Stimulated activated CD4-positive, alpha-beta T cell treated with anti-CD3 and anti-CD28 coated beads, Interleukin-2, amount 100 ng/mL, for 48 hours (primary cell): Measurements from ENCODE around the gene ABCE1.

Experiments
- DNase-seq, 2 donors: peaks; one replicate each; pipeline ENCODE4 v3.0.0-alpha.2; 2020

The ABCE1 gene

DNA sequence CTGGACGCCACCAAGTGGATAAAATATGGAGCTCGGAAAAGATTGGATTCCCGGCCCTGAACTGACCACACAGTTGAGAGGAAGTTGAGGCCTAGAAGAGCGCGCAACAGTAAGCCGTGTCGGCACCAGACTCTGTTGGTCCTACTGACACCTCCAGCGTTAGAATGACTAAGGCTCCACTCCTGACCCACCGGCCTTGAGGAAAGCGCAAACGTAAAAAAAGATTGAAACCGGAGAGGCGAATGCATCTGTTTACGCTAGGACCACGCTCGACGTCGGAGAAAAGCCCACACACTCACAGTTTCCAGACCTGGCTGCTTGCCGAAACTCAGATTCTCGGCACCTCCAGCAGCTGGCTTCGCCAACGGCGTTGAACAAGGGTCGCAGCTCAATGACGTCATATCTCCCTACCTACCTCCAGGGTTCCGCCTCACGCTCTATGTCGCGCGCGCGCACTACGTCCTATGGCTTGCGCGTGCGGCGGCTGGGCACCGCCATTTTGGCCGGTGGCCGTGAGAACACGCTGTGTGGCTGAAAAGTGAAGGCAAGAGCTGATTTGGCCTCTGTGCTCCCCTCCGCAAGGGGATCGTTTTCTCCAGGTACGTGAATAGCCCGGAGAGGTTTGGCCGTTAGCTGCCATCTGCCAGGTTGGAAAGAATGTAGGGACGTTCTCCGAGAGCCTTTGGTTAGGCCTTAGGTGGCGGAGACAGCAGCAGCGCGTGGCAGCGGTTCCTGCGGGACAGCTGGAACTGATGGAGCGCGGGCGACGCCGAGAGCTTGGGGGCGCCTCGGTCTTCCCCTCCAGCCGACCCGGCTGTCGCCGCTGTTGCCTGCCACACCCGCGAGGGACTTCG lies at the start of gene ABCE1, which contains the start of gene ANAPC10:
Gene ABCE1 (plus strand): TSS at position 491 of the 854 bp plus-strand sequence. CDS start 6,102 bp downstream, outside the sequence.
Gene ANAPC10 (minus strand): TSS at position 376 of the 854 bp plus-strand sequence. CDS start 2,097 bp downstream, outside the sequence.
- DNase-seq, result peak; percentile 93 to 95

DNA sequence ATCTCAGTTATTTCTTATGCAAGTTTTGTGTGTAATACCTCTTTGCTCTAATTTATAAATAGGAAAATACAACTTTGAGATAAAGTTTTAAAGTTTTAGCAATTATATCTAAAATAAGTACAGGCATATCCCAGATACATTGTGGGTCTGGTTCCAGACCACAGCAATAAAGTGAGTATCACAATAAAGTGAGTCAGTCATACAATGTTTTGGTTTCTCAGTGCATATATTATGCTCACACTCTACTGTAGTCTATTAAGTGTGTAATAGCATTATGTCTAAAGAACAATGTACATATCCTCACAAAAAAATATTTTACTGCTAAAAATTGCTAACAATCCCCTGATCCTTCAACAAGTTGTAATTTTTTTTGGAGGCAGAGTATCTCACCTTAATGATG lies 49.3 kb upstream of the ABCE1 start:
- DNase-seq, result no peak

DNA sequence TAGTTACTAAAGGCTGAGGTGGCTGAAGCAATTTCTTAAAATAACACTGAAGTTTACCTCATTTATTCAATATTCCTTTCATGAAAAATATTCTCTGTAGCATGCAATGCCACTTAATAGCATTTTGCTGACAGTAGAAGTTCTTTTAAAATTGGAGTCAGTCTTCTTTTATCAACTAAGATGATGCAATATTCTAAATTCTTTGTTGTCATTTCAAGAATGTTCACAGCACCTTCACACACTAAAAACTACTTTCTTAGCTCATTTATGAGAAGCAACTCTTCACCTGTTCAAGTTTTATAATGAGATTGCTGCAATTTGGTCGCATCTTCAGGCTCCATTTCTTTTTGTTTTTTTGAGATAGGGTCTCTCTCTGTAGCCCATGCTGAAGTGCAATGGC lies 48.9 kb upstream of the ABCE1 start:
- DNase-seq, result no peak

DNA sequence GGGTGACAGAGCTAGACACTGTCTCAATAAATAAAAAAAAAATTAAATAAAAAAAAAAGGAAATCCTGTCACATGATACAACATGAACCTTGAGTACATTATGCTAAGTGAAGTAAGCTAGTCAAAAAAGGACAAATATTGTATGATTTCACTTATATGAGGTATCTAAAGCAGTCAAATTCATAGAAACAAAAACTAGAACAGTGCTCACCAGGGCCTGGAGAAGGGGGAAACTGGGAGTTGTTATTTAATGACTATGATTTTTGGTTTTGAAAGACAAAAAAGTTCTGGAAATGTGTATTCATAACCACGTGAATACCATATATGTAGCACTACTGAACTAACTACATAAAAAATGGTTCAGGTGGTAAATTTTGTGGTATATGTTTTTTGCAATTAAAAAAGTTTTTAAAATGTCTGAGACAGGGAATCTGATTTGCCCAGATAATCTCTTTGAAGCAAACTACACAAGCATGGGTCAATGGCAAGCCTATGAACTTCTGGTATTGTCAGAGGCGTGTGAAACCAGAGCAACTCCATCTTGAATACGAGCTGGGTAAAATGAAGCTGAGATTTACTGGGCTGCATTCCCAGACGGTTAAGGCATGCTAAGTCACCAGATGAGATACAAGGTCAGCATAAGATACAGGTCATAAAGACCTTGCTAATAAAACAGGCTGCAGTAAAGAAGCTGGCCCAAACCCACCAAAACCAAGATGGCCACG lies 42.4 kb upstream of the ABCE1 start:
- no peak for DNase-seq

DNA sequence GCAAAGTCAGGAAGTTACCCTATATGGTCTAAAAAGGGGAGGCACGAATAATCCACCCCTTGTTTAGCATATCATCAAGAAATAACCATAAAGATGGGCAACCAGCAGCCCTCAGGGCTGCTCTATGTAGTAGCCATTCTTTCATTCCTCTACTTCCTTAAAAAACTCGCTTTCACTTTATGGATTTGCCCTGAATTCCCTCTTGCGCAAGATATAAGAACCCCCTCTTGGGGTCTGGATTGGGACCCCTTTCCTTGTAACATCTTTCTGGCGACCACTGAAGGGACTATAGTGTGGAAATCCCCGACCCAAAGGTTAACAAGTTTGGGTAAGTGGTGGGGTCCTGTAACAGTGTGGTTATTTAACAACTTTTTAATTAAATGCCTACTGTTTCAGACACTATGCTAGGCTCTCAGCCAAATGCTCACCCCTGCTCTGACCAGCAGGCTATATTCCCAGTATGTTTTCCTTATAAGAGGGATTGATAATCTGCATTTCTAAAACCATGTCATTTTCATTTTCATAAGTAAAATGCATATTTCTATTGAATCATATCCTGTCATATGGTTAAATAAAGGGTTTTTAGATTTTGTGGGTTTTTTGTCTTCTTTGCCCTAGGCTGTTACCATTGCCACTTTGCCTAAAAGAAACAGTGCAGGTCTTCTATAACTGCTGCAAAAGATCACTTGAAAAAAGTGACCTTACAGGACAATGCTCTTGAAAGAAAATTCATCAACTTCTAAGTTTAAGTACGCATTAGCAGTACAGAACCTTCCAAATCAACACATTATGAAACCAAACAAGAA lies 41.6 kb upstream of the ABCE1 start:
- no peak for DNase-seq

DNA sequence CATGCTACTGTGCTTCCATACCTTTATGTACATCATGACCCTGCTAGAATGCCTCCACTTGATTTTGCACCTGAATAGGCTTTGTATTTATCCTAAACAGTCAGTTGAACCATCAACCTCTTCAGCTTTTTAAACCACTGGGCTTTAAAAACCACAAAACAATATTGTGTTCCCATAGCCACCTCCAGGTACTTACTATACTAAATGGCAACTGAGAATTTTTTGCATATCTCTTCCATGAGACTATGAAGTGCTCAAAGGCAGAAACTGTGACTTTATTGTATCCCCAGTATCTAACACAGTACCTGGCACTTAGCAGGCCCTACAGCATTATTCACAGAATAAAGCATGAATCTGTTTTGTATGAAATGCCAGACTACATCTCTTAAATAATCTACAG lies 39.9 kb upstream of the ABCE1 start:
- no peak for DNase-seq

DNA sequence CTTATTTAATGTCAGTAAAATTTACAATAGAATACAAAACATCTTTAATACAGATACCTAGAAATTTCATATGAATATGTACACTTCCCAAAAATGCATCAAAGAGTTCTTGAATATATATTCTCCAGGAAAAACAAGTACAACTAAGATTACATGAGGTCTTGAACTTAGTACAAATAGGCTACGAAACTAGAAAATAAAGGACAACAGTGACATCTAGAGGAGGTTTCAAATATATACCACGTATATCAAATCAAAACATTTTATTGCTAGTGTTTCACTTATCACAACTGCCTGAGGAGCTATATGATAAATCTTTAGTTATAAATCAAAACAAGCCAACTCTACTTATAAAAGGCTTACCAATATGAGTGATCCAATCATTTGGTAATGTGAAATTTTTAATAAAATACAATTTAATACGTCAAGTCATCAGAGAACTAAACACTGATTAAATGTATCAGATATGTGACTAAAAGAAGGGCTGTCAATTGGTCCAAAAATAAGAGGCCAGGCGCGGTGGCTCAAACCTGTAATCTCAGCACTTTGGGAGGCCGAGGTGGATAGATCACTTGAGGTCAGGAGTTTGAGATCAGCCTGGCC lies 36.7 kb upstream of the ABCE1 start:
- DNase-seq, result no peak

DNA sequence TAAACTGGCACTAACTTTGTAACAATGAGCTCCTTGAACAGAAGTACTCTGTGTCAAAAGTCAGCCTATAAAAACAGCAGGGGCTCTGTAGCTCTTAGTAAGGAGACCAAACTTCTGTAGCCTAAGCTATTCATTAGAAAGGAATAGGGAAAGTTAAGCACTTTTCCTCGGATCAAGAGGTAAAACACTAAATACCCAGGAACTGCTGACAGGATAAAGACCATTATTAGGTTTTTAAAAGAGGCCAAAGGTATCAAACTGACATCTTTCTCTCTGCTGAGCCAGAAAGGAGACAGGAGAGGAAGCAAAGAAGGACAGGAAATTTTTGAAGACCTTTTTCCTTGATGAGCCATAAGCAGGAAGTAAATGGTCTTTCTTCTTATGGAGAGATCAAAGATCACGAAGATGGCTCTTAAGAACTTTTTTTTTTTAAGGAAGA lies 32.0 kb upstream of the ABCE1 start:
- DNase-seq, result no peak

DNA sequence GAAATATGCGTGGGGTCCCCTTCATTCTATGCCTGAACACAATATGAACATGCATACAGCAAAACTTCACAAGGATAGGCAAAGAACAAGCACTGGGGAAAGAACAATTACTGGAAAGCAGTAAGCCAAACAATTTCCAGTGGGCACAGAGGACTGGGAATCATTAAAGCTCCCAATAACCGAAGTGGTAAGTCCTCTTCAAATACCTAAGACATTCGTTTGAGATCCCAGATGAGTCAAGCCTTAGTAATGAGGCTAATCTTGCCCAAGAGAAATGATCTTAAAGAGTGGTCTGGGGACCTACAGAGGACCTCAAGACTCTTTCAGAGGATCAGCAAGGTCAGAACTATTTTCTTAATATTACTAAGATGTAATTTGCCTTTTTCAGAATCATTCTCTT lies 28.8 kb upstream of the ABCE1 start:
- DNase-seq, result no peak

DNA sequence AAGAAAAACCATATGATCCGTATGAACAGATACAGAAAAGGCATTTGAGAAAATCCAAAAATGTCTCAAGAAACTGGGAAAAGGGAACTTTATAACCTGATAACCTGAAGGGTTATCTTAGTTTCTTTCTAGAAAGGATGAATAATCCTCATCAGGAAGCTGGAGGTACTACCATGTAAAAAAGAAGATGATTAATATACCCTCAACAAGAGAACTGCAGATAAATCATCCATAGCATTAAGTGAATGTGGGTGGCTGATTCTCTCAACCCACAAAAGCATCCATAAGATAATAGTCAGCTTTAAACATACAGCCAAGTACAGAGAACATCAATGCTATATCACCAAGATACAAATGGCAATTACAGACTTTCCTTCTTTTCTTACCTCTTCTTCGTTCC lies 26.6 kb upstream of the ABCE1 start:
- DNase-seq, result no peak

DNA sequence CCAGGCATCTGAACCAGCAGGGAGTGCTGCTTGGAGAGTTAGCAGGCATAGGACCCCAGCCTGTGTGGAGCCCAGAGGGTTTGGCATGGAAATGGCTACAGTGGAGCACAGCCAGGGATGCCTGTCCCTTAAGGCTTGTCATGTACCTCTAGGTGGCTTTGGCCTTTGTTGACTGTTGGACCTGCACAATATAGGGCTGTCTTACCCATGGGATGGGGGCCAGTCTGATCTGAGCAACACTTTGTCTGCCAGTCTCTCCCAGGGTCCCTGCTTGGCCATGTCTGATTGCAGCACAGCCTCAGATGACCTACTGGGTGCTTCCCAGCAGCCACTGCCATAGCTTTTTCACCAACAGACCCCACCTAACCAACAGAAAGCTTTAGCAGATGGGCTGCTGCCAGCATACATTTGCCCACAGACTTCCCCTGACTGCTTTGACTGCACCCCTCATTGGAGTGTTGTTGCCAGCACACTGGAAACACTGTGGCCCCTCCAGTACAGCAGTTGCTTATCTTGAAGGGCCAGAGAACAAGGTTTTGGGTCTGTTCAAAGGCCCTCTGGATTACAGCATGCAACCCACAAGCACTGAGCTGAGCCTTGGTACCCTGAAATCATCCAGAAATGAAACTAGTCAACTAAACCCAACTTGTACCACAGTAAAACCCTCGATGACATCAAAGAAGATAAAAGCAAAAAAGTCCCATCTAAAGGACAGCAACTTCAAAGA lies 22.2 kb upstream of the ABCE1 start:
- DNase-seq, result no peak

DNA sequence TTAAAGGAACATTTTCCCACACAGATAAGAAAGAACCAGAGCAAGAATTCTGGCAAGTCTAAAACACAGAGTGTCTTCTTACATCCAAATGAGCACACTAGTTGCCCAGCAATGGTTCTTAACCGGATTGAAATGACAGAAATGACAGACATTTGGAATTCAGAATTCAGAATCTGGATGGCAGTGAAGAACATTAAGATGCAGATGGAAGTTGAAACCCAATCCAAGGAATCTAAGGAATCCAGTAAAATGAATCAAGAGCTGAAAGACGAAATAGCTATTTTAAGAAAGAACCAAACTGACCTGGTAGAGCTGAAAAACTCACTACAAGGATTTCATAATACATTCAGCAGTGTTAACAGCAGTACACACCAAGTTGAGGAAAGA lies 21.6 kb upstream of the ABCE1 start:
- no peak for DNase-seq

DNA sequence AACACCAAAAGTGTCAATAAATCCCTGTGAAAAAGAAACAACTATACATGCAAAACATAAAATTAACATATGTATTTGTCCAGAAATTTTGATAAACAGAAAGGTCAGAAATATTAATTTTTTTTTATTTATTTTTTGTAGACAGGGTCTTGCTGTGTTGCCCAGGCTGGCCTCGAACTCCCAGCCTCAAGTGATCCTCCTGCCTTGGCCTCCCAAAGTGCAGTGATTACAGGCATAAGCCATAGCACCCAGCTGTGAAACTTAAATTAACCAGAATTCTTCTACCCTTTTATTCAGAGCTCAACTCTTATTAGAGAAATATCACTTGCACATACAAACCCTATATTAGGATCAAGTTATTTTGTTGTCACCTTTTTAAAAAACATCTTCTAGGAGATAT lies 16.4 kb upstream of the ABCE1 start:
- DNase-seq, result no peak

DNA sequence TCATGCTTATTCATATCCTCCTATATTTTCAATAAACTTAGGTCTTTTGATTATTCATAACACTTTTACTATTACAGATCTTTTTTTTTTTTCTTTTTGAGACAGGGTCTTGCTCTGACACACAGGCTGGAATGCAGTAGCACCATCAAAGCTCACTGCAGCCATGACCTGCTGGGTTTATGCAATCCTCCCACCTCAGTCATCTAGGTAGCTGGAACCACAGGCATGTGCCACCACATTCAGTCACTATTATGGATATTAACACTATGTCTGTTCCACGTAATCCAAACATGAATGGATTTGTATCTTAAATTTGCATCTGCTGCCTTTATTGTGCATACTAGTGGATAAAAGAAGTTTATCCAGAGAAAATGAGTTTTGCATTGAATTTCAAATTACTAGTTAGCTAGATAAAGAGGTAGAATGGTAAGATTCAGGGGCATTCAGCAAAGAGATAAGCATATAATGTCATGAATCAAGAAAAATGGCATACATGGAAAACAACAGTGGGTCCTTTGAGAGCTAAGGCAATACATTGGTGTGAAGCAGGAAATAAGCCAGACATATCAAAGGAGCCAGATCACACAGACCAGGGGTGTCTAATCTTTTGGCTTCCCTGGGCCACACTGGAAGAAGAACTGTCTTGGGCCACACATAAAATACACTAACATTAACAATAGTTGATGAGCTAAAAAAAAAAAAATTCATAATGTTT lies 14.1 kb upstream of the ABCE1 start:
- DNase-seq, result no peak

DNA sequence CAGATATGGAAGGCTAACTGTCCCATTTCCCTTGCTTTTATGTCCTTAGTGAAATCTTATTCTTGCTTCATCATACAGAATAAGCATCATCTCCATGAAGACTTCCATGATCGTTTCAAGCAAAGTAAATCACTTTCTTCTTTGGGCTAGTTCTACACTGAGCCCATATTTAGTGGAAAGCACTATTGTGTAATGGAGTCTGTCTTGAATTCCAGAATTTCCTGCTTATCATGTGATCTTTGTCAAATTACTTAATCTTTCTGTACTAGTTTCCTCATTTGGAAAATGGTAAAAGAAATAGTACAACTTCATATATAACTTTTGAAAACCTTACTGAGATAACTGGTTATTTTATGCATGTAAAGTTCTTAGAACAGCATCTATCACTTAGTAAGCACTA lies 7.7 kb upstream of the ABCE1 start:
- no peak for DNase-seq

DNA sequence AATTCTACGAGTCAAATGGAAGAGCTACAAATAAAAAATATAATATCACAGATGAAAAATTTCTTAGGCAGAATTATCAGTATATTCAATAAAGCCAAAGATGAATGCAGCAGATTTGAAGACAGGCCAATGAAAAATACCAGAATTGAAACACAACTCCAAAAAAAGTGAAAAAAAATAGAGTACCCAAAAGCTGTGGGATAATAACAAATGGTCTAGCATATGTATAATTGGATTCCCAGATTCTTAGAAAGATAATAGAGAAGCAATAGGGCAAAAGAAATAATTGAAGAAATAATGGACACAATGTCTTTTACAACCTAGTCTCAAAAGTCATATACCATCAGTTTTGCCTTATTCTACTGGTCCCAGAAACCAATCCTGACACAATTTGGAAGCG lies 4.5 kb upstream of the ABCE1 start:
- no peak for DNase-seq

DNA sequence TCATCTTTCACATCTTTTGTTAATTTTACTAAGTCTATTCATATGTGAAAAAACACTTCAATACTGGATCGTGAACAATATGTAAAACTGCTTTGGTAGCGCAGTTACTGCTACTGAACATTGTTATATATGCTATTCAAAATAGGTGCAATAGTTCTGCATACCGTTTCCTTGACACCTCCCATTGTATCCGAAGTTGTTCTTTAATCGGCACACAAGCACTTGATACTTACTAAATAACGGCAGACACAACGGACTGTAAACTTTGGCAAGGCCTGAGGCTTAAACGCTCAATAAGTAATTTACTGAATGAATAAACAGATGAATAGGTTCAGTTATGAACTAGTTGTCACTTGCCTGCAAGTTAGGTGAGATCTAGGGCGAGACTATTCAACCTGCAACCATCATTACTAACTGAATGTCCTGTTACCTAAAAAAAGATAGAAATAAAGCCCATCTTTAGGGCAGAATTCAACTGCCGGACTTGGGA lies 735 bp upstream of the ABCE1 start:
- no peak for DNase-seq

DNA sequence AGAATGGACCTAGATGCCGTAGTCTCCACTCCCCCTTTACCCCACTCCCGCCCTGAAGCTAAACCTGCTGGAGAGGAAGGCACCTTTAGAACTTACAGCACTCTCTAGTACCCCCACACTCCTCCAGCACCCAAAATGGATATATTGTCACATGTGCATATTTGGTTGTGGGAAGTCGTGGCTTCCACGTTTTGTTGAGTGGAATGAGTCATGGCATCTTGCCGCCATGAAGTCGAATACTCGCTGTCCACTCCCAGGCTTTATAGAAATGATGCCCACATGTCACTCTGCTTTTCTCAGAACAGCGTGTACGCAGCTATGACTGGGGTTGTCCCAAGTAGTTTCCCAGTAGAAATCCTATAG lies 545 bp downstream of the ABCE1 start:
- DNase-seq, result peak; percentile 27 to 34

DNA sequence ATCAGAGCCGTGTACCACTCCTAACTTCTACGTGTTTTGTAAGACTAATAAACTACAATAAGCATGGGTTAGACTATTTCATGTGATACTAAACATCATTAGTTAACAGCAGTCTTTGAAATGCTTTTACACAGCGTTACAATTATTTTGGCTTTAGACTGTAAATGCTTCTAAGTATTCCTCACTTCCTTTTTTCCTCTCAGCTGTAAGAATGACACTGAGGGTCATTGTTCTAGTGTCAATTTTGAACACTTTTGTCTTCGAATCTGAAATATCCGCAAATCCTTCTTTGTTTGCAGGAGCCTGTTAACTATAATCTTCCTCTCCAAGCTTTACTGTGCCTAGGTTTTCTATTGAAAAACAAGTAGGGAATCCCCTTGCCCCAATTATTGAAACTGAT lies 1.5 kb downstream of the ABCE1 start:
- DNase-seq, result no peak

DNA sequence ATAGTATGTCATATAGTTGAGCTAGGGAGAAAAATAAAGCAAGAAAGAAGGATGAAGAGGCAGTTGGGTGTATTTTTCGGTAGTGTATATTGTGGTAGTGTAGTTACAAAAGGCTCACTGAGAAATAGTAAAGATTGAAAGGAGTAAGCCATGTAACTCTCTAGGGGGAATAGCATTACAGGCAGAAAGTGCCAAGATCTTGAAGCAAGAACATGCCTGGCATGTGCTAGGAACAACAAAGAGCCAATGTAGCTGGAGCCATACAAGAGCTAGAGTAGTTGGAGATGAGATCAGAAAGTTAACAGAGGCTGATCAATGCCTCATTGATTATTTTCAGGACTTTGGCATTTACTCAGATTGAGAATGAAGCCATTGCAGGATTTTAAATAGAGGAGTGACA lies 3.0 kb downstream of the ABCE1 start:
- DNase-seq, result no peak

DNA sequence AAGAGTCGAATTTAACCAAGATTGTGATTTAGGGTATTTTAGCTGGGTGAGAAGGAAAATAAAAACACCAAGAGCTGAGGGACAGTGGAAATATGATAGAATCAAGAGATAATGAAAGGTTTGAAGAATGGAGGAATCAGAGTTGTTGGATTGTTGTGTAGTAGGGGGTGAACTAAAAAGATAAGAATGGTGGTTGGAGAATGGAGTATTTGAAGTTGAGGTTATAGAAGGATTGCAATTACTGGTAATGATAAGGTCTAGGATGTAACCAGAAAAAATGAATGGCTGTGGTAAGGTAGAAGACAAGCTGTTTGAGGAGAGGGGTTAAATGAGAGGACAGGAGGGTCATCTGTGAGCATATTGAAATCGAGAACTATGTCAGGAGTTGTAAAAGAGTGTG lies 4.5 kb downstream of the ABCE1 start:
- no peak for DNase-seq
